ENCODE measurements around the gene GPRC5C. TPM values are rescaled to one million over a fixed set of nuclear protein-coding genes. Genes with fewer than 3 reads are reported as not detected.

GPRC5C gene
- total RNA-seq, 2 experiments from 2014 or later, result 0.40 to 0.41 TPM

- no peak for DNase-seq
- CTCF ChIA-PET, result interaction anchor here (0.8 to 5.4 kb wide), 22 partner anchors 10 to 159 kb away, joined by 3 to 55 read pairs (median 7); partner anchors contain the start of genes BTBD17 and CD300A
- H3K36me3 Mint-ChIP-seq, result no peaks in the 10 kb centered on the region
- intact Hi-C loops (cut with micrococcal nuclease), result loop anchor here (1.0 kb wide), 3 partner anchors 36 to 88 kb away; no protein-coding TSS in a partner anchor
- H3K4me3 Mint-ChIP-seq, result no peak overlapping the region
- POLR2A ChIA-PET, result no interaction called here
- no peak overlapping the region for H3K27ac Mint-ChIP-seq
- H3K27me3 Mint-ChIP-seq, result peaks cover under 1% of the 10 kb centered on the region
- no peaks in the 10 kb centered on the region for H3K9me3 Mint-ChIP-seq
- peaks cover 24% of the 10 kb centered on the region for H3K4me1 Mint-ChIP-seq (ENCODE audit: low read depth)
These were observed 25.9 kb downstream of the GPRC5C start for GRCh38 chr17:74457820-74458166.

GRCh38 chr17:74458835-74459234 lies 26.9 kb downstream of the GPRC5C start:
- Mint-ChIP-seq H3K27ac (no peak overlapping the region), H3K36me3 (no peaks in the 10 kb centered on the region), H3K4me3 (no peak overlapping the region), H3K27me3 (no peaks in the 10 kb centered on the region), H3K4me1 (ENCODE audit: low read depth) (peaks cover 32% of the 10 kb centered on the region), H3K9me3 (no peaks in the 10 kb centered on the region)
- no peak for DNase-seq
- intact Hi-C loops (cut with micrococcal nuclease), result no loop called here
- ChIA-PET CTCF (interaction anchor here (0.6 to 3.8 kb wide), 9 partner anchors 11 to 153 kb away, joined by 3 to 55 read pairs (median 11); partner anchors contain the start of gene CD300A), POLR2A (no interaction called here)

- Mint-ChIP-seq H3K27me3 (no peaks in the 10 kb centered on the region), H3K4me1 (ENCODE audit: low read depth) (peaks cover 34% of the 10 kb centered on the region), H3K36me3 (no peaks in the 10 kb centered on the region), H3K27ac (no peak overlapping the region), H3K9me3 (no peaks in the 10 kb centered on the region), H3K4me3 (no peak overlapping the region)
- no peak for DNase-seq
- CTCF ChIA-PET, result interaction anchor here (0.6 to 3.8 kb wide), 4 partner anchors 10 to 130 kb away, joined by 3 to 55 read pairs (median 3); partner anchors contain the start of gene CD300A
- POLR2A ChIA-PET, result no interaction called here
- intact Hi-C loops (cut with micrococcal nuclease), result no loop called here
These were observed 27.7 kb downstream of the GPRC5C start for GRCh38 chr17:74459622-74460021.

- H3K9me3 Mint-ChIP-seq, result no peaks in the 10 kb centered on the region
- no peak for DNase-seq
- ChIA-PET CTCF (no interaction called here), POLR2A (no interaction called here)
- H3K27ac Mint-ChIP-seq, result no peak overlapping the region
- H3K4me1 Mint-ChIP-seq (ENCODE audit: low read depth), result peaks cover 34% of the 10 kb centered on the region
- H3K4me3 Mint-ChIP-seq, result no peak overlapping the region
- H3K36me3 Mint-ChIP-seq, result no peaks in the 10 kb centered on the region
- no peaks in the 10 kb centered on the region for H3K27me3 Mint-ChIP-seq
- intact Hi-C loops (cut with micrococcal nuclease), result no loop called here
These were observed 28.4 kb downstream of the GPRC5C start for GRCh38 chr17:74460241-74460640.

- H3K4me1 Mint-ChIP-seq (ENCODE audit: low read depth), result peaks cover 34% of the 10 kb centered on the region
- intact Hi-C loops (cut with micrococcal nuclease), result no loop called here
- H3K36me3 Mint-ChIP-seq, result no peaks in the 10 kb centered on the region
- no peak for DNase-seq
- ChIA-PET CTCF (interaction anchor here (1.1 kb wide), 1 partner anchor 33 kb away, joined by 5 read pairs; no protein-coding TSS in a partner anchor), POLR2A (no interaction called here)
- H3K27me3 Mint-ChIP-seq, result no peaks in the 10 kb centered on the region
- no peak overlapping the region for H3K4me3 Mint-ChIP-seq
- no peaks in the 10 kb centered on the region for H3K9me3 Mint-ChIP-seq
- no peak overlapping the region for H3K27ac Mint-ChIP-seq
These were observed 29.1 kb downstream of the GPRC5C start for GRCh38 chr17:74460996-74461395.

GRCh38 chr17:74461611-74462010 lies 29.7 kb downstream of the GPRC5C start:
- CTCF ChIA-PET, result interaction anchor here (1.1 kb wide), 1 partner anchor 33 kb away, joined by 5 read pairs; no protein-coding TSS in a partner anchor
- no peak for DNase-seq
- POLR2A ChIA-PET, result no interaction called here
- intact Hi-C loops (cut with micrococcal nuclease), result no loop called here
- H3K27me3 Mint-ChIP-seq, result no peaks in the 10 kb centered on the region
- H3K4me3 Mint-ChIP-seq, result no peak overlapping the region
- H3K36me3 Mint-ChIP-seq, result no peaks in the 10 kb centered on the region
- H3K27ac Mint-ChIP-seq, result no peak overlapping the region
- peaks cover 34% of the 10 kb centered on the region for H3K4me1 Mint-ChIP-seq (ENCODE audit: low read depth)
- no peaks in the 10 kb centered on the region for H3K9me3 Mint-ChIP-seq

- Mint-ChIP-seq H3K36me3 (no peaks in the 10 kb centered on the region), H3K9me3 (no peaks in the 10 kb centered on the region), H3K27ac (no peak overlapping the region), H3K4me1 (ENCODE audit: low read depth) (peaks cover 42% of the 10 kb centered on the region), H3K27me3 (no peaks in the 10 kb centered on the region), H3K4me3 (no peak overlapping the region)
- intact Hi-C loops (cut with micrococcal nuclease), result no loop called here
- no peak for DNase-seq
- ChIA-PET POLR2A (interaction anchor here (1.0 kb wide), 1 partner anchor 182 kb away, joined by 3 read pairs; no protein-coding TSS in a partner anchor), CTCF (interaction anchor here (1.1 to 1.4 kb wide), 2 partner anchors 180 to 280 kb away, joined by 3 to 4 read pairs; no protein-coding TSS in a partner anchor)
These were observed 33.0 kb downstream of the GPRC5C start for GRCh38 chr17:74464730-74465377.

- Mint-ChIP-seq H3K27me3 (no peaks in the 10 kb centered on the region), H3K27ac (no peak overlapping the region), H3K4me1 (ENCODE audit: low read depth) (peaks cover 47% of the 10 kb centered on the region), H3K36me3 (no peaks in the 10 kb centered on the region), H3K9me3 (no peaks in the 10 kb centered on the region), H3K4me3 (no peak overlapping the region)
- ChIA-PET CTCF (interaction anchor here (1.1 to 7.9 kb wide), 3 partner anchors 8 to 97 kb away, joined by 4 to 55 read pairs (median 8); no protein-coding TSS in a partner anchor), POLR2A (interaction anchor here (1.3 kb wide), 1 partner anchor 13 kb away, joined by 5 read pairs; no protein-coding TSS in a partner anchor)
- intact Hi-C loops (cut with micrococcal nuclease), result no loop called here
- DNase-seq, result no peak
These were observed 33.7 kb downstream of the GPRC5C start for GRCh38 chr17:74465378-74466110.

- Mint-ChIP-seq H3K27me3 (no peaks in the 10 kb centered on the region), H3K36me3 (no peaks in the 10 kb centered on the region), H3K9me3 (no peaks in the 10 kb centered on the region), H3K4me1 (ENCODE audit: low read depth) (peaks cover 47% of the 10 kb centered on the region), H3K27ac (peak within 1 kb of the TSS; percentile 86), H3K4me3 (no peak within 1 kb of the TSS)
- ChIA-PET CTCF (interaction anchor here (0.7 to 7.9 kb wide), 4 partner anchors 9 to 97 kb away, joined by 3 to 55 read pairs (median 6); no protein-coding TSS in a partner anchor), POLR2A (interaction anchor here (1.3 kb wide), 1 partner anchor 12 kb away, joined by 5 read pairs; no protein-coding TSS in a partner anchor)
- peak; percentile 47 for DNase-seq
- intact Hi-C loops (cut with micrococcal nuclease), result no loop called here
These were observed 34.4 kb downstream of the GPRC5C start, which contains the start of gene CD300A for GRCh38 chr17:74466111-74466827. Gene CD300A, plus strand, starts transcription at chr17:74466634. Its CDS starts 70 bp downstream, at chr17:74466704.

GRCh38 chr17:74466828-74467184 lies 34.9 kb downstream of the GPRC5C start:
- H3K36me3 Mint-ChIP-seq, result no peaks in the 10 kb centered on the region
- no peak overlapping the region for H3K27ac Mint-ChIP-seq
- no peaks in the 10 kb centered on the region for H3K27me3 Mint-ChIP-seq
- intact Hi-C loops (cut with micrococcal nuclease), result no loop called here
- no peak overlapping the region for H3K4me3 Mint-ChIP-seq
- H3K9me3 Mint-ChIP-seq, result no peaks in the 10 kb centered on the region
- peak; percentile 53 for DNase-seq
- peaks cover 46% of the 10 kb centered on the region for H3K4me1 Mint-ChIP-seq (ENCODE audit: low read depth)
- ChIA-PET CTCF (interaction anchor here (0.7 to 7.9 kb wide), 4 partner anchors 9 to 98 kb away, joined by 3 to 55 read pairs (median 6); no protein-coding TSS in a partner anchor), POLR2A (interaction anchor here (1.3 kb wide), 1 partner anchor 12 kb away, joined by 5 read pairs; no protein-coding TSS in a partner anchor)

- ChIA-PET CTCF (interaction anchor here (1.4 to 7.9 kb wide), 3 partner anchors 10 to 100 kb away, joined by 4 to 55 read pairs (median 8); no protein-coding TSS in a partner anchor), POLR2A (no interaction called here)
- Mint-ChIP-seq H3K27ac (peak overlapping the region; percentile 86), H3K36me3 (no peaks in the 10 kb centered on the region), H3K4me1 (ENCODE audit: low read depth) (peaks cover 44% of the 10 kb centered on the region), H3K27me3 (no peaks in the 10 kb centered on the region), H3K4me3 (no peak overlapping the region), H3K9me3 (no peaks in the 10 kb centered on the region)
- intact Hi-C loops (cut with micrococcal nuclease), result no loop called here
- peak; percentile 48 for DNase-seq
These were observed 35.5 kb downstream of the GPRC5C start for GRCh38 chr17:74467221-74467951.
